CD14-positive monocyte (primary cell): Measurements from ENCODE around the gene PHETA2. TPM values are rescaled to one million over a fixed set of nuclear protein-coding genes. Genes with fewer than 3 reads are reported as not detected.
"Not testable (repeated sequence)": the region's sequence is repeated elsewhere in the genome, so short reads cannot be mapped to it uniquely, and the experiment has no call there.

Source experiments
- DNase-seq, 3 donors: peaks; one replicate each; pipeline ENCODE4 v3.0.0-alpha.2; 2011 to 2022
- H2AFZ ChIP-seq: 2 replicates; pipeline ENCODE4 v1.6.0; 2012; ENCODE audit warnings: mild to moderate bottlenecking, low read depth, low read length, inconsistent platforms; ENCODE audit not compliant: insufficient read depth, poor library complexity, severe bottlenecking
- H3K27ac ChIP-seq, 2 donors: 1 replicate in 1 of 2; 2 replicates in 1 of 2; pipeline ENCODE4 v1.5.1; 2012 to 2013; ENCODE audit warnings: low read length in 2 of 2, control low read depth in 1 of 2, inconsistent platforms in 1 of 2, low read depth in 1 of 2, mild to moderate bottlenecking in 1 of 2
- H3K27me3 ChIP-seq, 2 donors: one replicate each; pipeline versions ENCODE4 v1.6.0 to v1.6.1; 2011 to 2013; ENCODE audit warnings: low read length in 2 of 2; ENCODE audit not compliant: control insufficient read depth in 2 of 2, insufficient read depth in 2 of 2
- H3K36me3 ChIP-seq, 2 donors: replicated peaks in 1 of 2; 1 replicate in 1 of 2; 2 replicates in 1 of 2; pipeline versions ENCODE4 v1.5.1 to v1.6.1; 2012 to 2013; ENCODE audit warnings: low read length in 2 of 2, control low read depth in 1 of 2, inconsistent platforms in 1 of 2, mild to moderate bottlenecking in 1 of 2; ENCODE audit not compliant: insufficient read depth in 2 of 2, control insufficient read depth in 1 of 2
- H3K4me1 ChIP-seq, 2 donors: 1 replicate in 1 of 2; 2 replicates in 1 of 2; pipeline versions ENCODE4 v1.5.1 to v1.6.1; 2012 to 2013; ENCODE audit warnings: low read length in 2 of 2, control low read depth in 1 of 2, inconsistent platforms in 1 of 2, mild to moderate bottlenecking in 1 of 2, moderate library complexity in 1 of 2; ENCODE audit not compliant: insufficient read depth in 2 of 2, control insufficient read depth in 1 of 2
- H3K4me2 ChIP-seq: replicated peaks from 2 replicates; pipeline ENCODE3; 2012; ENCODE audit warnings: low read length, moderate library complexity, mild to moderate bottlenecking; ENCODE audit not compliant: poor library complexity, severe bottlenecking; ENCODE audit errors: extremely low read depth
- H3K4me3 ChIP-seq, 3 experiments: fragments of 200-600 bp in 1 of 3; sonication (generic) in 1 of 3; replicated peaks in 1 of 3; 1 replicate in 2 of 3; 2 replicates in 1 of 3; pipeline ENCODE4 v1.5.1; 2011 to 2013; ENCODE audit warnings: low read length in 3 of 3, mild to moderate bottlenecking in 3 of 3, control low read depth in 2 of 3, low read depth in 2 of 3, inconsistent platforms in 1 of 3, moderate library complexity in 1 of 3
- H3K79me2 ChIP-seq: 2 replicates; pipeline ENCODE4 v1.6.0; 2012; ENCODE audit warnings: mild to moderate bottlenecking, control low read depth, inconsistent platforms, low read length, moderate library complexity; ENCODE audit not compliant: insufficient read depth
- H3K9ac ChIP-seq: 2 replicates; pipeline ENCODE4 v1.6.0; 2017; ENCODE audit warnings: low read length, mild to moderate bottlenecking; ENCODE audit not compliant: insufficient read depth, poor library complexity, severe bottlenecking
- H3K9me3 ChIP-seq, 2 donors: replicated peaks in 1 of 2; 1 replicate in 1 of 2; 2 replicates in 1 of 2; pipeline versions ENCODE4 v1.5.1 to v1.6.1; 2012 to 2013; ENCODE audit warnings: low read length in 2 of 2, control low read depth in 1 of 2; ENCODE audit not compliant: control insufficient read depth in 1 of 2, insufficient read depth in 1 of 2
- H4K20me1 ChIP-seq: 2 replicates; pipeline ENCODE4 v1.6.0; 2012; ENCODE audit warnings: mild to moderate bottlenecking, low read length, control low read depth, moderate library complexity; ENCODE audit not compliant: insufficient read depth
- H3K27ac Mint-ChIP-seq, 7 donors: one replicate each; pipeline ENCODE4 v1.8.0; 2020; ENCODE audit warnings: mild to moderate bottlenecking in 7 of 7, mixed read lengths in 7 of 7, moderate library complexity in 6 of 7, inconsistent platforms in 2 of 7
- H3K27me3 Mint-ChIP-seq, 3 donors: one replicate each; pipeline ENCODE4 v1.8.0; 2021 to 2022; ENCODE audit warnings: low read depth in 3 of 3, mild to moderate bottlenecking in 3 of 3, mixed read lengths in 3 of 3, moderate library complexity in 3 of 3, inconsistent platforms in 1 of 3
- H3K36me3 Mint-ChIP-seq, 2 donors: one replicate each; pipeline ENCODE4 v1.8.0; 2020; ENCODE audit warnings: mixed read lengths in 2 of 2, inconsistent platforms in 1 of 2, mild to moderate bottlenecking in 1 of 2
- H3K4me1 Mint-ChIP-seq: one replicate; pipeline ENCODE4 v1.8.0; 2020; ENCODE audit warnings: mild to moderate bottlenecking, mixed read lengths
- H3K4me3 Mint-ChIP-seq, 2 donors: one replicate each; pipeline ENCODE4 v1.8.0; 2020; ENCODE audit warnings: mild to moderate bottlenecking in 2 of 2, mixed read lengths in 2 of 2, moderate library complexity in 1 of 2
- H3K9me3 Mint-ChIP-seq, 7 donors: one replicate each; pipeline ENCODE4 v1.8.0; 2020 to 2022; ENCODE audit warnings: mixed read lengths in 7 of 7, mild to moderate bottlenecking in 6 of 7, moderate library complexity in 6 of 7, inconsistent platforms in 2 of 7
- WGBS: methylation state at CpG from one replicate; pipeline ENCODE4 v1.1.5; 2013; ENCODE audit warnings: missing lambda C conversion rate; ENCODE audit not compliant: insufficient coverage; 5-methylcytosine and 5-hydroxymethylcytosine counted together
- intact Hi-C, 2 donors: fragments of 100-400 bp; cut with micrococcal nuclease; formaldehyde crosslinking; loops; one replicate each; pipeline versions ENCODE4 v1.15.0 to v1.15.1; 2023
- polyA plus RNA-seq, 3 donors: library from polyadenylated mRNA; depleted of rRNA in 1 of 3; unstranded in 2 of 3; stranded (reverse) in 1 of 3; fragments of 300-500 nt in 2 of 3; fragments of >200 nt in 1 of 3; fragmentation: Illumina TruSeq in 2 of 3; gene quantifications; 1 replicate in 2 of 3; 2 replicates in 1 of 3; pipeline ENCODE4 v1.2.3, GENCODE V29; 2012 to 2021
- TF ChIP-seq, protein P1 (sequence below): fragments of 200-600 bp; IDR thresholded peaks from one replicate; pipeline ENCODE4 v1.8.0; 2022; ENCODE audit warnings: antibody characterized with exemption, mild to moderate bottlenecking

The PHETA2 gene
- polyA plus RNA-seq, 3 donors: 2.4 to 3.6 (median 3.3) TPM

DNA sequence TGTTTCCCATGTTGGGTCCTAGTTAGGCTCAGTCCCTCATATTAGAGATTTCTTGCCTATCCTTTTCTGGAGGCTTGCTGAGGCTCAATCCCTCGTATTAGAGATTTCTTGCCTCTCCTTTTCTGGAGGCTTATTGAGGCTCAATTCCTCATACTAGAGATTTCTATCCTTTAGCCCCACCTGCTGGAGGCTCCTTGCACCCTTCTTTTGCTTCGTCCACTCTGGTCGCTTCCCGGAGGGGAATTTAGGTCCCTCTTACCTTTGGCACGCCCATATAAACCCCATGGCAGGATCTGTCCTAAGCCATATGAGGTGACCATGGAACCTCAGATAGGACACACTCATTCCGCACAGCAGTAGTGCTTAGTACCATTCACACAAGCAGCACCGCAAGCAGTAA is 40.7 kb downstream of the PHETA2 start:
- Mint-ChIP-seq H3K27me3 (peaks cover 2 to 4% (median 4%) of the 10 kb centered on the region in 3 donors), H3K9me3 (peaks cover 18 to 31% (median 26%) of the 10 kb centered on the region in 7 donors), H3K27ac (no peak overlapping the region), H3K36me3 (peaks cover 3 to 6% of the 10 kb centered on the region in 2 donors), H3K4me3 (no peak overlapping the region), H3K4me1 (peaks cover 1% of the 10 kb centered on the region)
- Histone ChIP-seq H3K4me3 (peak overlapping the region in 1 of 3 experiments; percentile 3), H4K20me1 (no peaks in the 10 kb centered on the region), H3K4me2 (no peak overlapping the region), H2AFZ (no peak overlapping the region), H3K9ac (no peak overlapping the region), H3K4me1 (no peaks in the 10 kb centered on the region), H3K36me3 (no peaks in the 10 kb centered on the region), H3K9me3 (peaks cover 21 to 26% of the 10 kb centered on the region in 2 donors), H3K27me3 (no peaks in the 10 kb centered on the region), H3K79me2 (no peaks in the 10 kb centered on the region), H3K27ac (no peak overlapping the region)
- WGBS: 100% methylated on average over 7 of the region's 7 CpGs
- DNase-seq: peak in 1 of 3 donors; percentile 7
- TF ChIP-seq, protein P1, sequence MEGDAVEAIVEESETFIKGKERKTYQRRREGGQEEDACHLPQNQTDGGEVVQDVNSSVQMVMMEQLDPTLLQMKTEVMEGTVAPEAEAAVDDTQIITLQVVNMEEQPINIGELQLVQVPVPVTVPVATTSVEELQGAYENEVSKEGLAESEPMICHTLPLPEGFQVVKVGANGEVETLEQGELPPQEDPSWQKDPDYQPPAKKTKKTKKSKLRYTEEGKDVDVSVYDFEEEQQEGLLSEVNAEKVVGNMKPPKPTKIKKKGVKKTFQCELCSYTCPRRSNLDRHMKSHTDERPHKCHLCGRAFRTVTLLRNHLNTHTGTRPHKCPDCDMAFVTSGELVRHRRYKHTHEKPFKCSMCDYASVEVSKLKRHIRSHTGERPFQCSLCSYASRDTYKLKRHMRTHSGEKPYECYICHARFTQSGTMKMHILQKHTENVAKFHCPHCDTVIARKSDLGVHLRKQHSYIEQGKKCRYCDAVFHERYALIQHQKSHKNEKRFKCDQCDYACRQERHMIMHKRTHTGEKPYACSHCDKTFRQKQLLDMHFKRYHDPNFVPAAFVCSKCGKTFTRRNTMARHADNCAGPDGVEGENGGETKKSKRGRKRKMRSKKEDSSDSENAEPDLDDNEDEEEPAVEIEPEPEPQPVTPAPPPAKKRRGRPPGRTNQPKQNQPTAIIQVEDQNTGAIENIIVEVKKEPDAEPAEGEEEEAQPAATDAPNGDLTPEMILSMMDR: peak; percentile 13
- intact Hi-C loops: no loop called here

- H3K36me3 Mint-ChIP-seq, H2AFZ ChIP-seq, H3K27ac ChIP-seq, DNase-seq, H3K79me2 ChIP-seq, H3K4me2 ChIP-seq, intact Hi-C loops, H3K9ac ChIP-seq, H3K27me3 Mint-ChIP-seq, H3K4me1 Mint-ChIP-seq, H3K4me3 Mint-ChIP-seq, H3K36me3 ChIP-seq, H3K4me1 ChIP-seq, H3K27me3 ChIP-seq, H4K20me1 ChIP-seq, H3K27ac Mint-ChIP-seq: not testable (repeated sequence)
- WGBS: 53% methylated on average over 4 of the region's 6 CpGs
- peaks cover 18 to 31% (median 26%) of the 10 kb centered on the region in 7 donors for H3K9me3 Mint-ChIP-seq
- peak overlapping the region in 1 of 3 experiments; percentile 3 for H3K4me3 ChIP-seq
- H3K9me3 ChIP-seq: peaks cover 21 to 26% of the 10 kb centered on the region in 2 donors
These were observed 41.4 kb downstream of the PHETA2 start for GRCh38 chr22:42115420-42115830.
